Epithelial cell of proximal tubule (primary cell): Measurements from ENCODE around the gene OR8B12. TPM values are rescaled to one million over a fixed set of nuclear protein-coding genes. Genes with fewer than 3 reads are reported as not detected.
A peak's percentile ranks its signal among the peaks of the same experiment; 100 is the strongest.

Experiments
- DNase-seq: peaks from one replicate; pipeline ENCODE4 v3.0.0-alpha.2; 2011; ENCODE audit warnings: low read depth
- H3K4me3 ChIP-seq: 2 replicates; pipeline ENCODE4 v1.5.1; 2011; ENCODE audit warnings: low read depth, mild to moderate bottlenecking, low read length
- CTCF ChIP-seq: conservative IDR thresholded peaks from 2 replicates; pipeline ENCODE4 v1.5.1; 2012; ENCODE audit warnings: low read depth, mild to moderate bottlenecking, low read length
- total RNA-seq: library from RNA; depleted of rRNA; stranded (reverse); fragments of >200 nt; gene quantifications from 2 replicates; pipeline ENCODE4 v1.2.3, GENCODE V29; 2015

Gene OR8B12
- total RNA-seq, 1 donor from 2014 or later = not detected

GRCh38 chr11:124551987-124552386 lies 8.5 kb upstream of the OR8B12 start:
- DNase-seq = no peak
- no peak for TF ChIP-seq CTCF
- no peak overlapping the region for H3K4me3 ChIP-seq

- DNase-seq = no peak
- no peak for TF ChIP-seq CTCF
- H3K4me3 ChIP-seq = no peak overlapping the region
Measured at GRCh38 chr11:124551189-124551588, 7.7 kb upstream of the OR8B12 start.

GRCh38 chr11:124543145-124543544 lies 309 bp downstream of the OR8B12 start:
- DNase-seq = no peak
- no peak for TF ChIP-seq CTCF
- no peak overlapping the region for H3K4me3 ChIP-seq

GRCh38 chr11:124541204-124541603 lies 2.2 kb downstream of the OR8B12 start:
- no peak for TF ChIP-seq CTCF
- DNase-seq = no peak
- H3K4me3 ChIP-seq = no peak overlapping the region

GRCh38 chr11:124538019-124538418 lies 5.4 kb downstream of the OR8B12 start:
- no peak overlapping the region for H3K4me3 ChIP-seq
- TF ChIP-seq CTCF = no peak
- peak; percentile 44 for DNase-seq

- no peak overlapping the region for H3K4me3 ChIP-seq
- no peak for TF ChIP-seq CTCF
- no peak for DNase-seq
Measured at GRCh38 chr11:124536520-124536919, 6.9 kb downstream of the OR8B12 start.

- no peak for DNase-seq
- no peak for TF ChIP-seq CTCF
- H3K4me3 ChIP-seq = no peak overlapping the region
Measured at GRCh38 chr11:124535552-124536232, 7.8 kb downstream of the OR8B12 start.
